Colonic mucosa (tissue), 4 donors: ENCODE results near the gene MT1G. TPM values are rescaled to one million over a fixed set of nuclear protein-coding genes. Genes with fewer than 3 reads are reported as not detected.
A peak's percentile ranks its signal among the peaks of the same experiment; 100 is the strongest.

Experiments used
- DNase-seq: peaks from one replicate; pipeline ENCODE4 v3.0.0-alpha.2; 2020
- H3K27ac ChIP-seq: fragments of 200-600 bp; one replicate; pipeline ENCODE4 v1.8.0; 2021
- H3K27me3 ChIP-seq: fragments of 200-600 bp; one replicate; pipeline ENCODE4 v1.8.0; 2021
- H3K36me3 ChIP-seq: fragments of 200-600 bp; one replicate; pipeline ENCODE4 v1.8.0; 2021
- H3K4me1 ChIP-seq: fragments of 200-600 bp; one replicate; pipeline ENCODE4 v1.8.0; 2021; ENCODE audit warnings: mild to moderate bottlenecking
- H3K4me3 ChIP-seq: fragments of 200-600 bp; one replicate; pipeline ENCODE4 v1.8.0; 2021
- H3K9ac ChIP-seq, 2 donors: one replicate each; pipeline ENCODE4 v1.7.0; 2013; ENCODE audit warnings: control low read depth in 2 of 2, low read depth in 2 of 2, low read length in 2 of 2
- H3K9me3 ChIP-seq: fragments of 200-600 bp; one replicate; pipeline ENCODE4 v1.8.0; 2021
- CTCF ChIP-seq: fragments of 200-600 bp; IDR thresholded peaks from one replicate; pipeline ENCODE4 v1.8.0; 2022; ENCODE audit warnings: antibody characterized with exemption, mild to moderate bottlenecking
- intact Hi-C: fragments of 100-400 bp; cut with DNase I; formaldehyde crosslinking; loops from one replicate; pipeline ENCODE4 v1.14.1; 2022
- total RNA-seq, 2 donors: library from RNA; stranded (reverse); fragmentation: NEBNext Ultra II Directional in 1 of 2; extraction: Animal tissue kit (Norgen Biotek cat#: 25700) in 1 of 2; gene quantifications; one replicate each; pipeline ENCODE4 v1.2.1, GENCODE V29; 2021
- donor health status: healthy.
- donor health status: DM: no; HTN: no; CAD: no.
- donor health status: DM: no; HTN: no; CAD: no.

Gene MT1G
- total RNA-seq, 2 donors from 2014 or later: 243 to 995 TPM

GRCh38 chr16:56710181-56710737 lies 42.4 kb upstream of the MT1G start:
- H3K27ac ChIP-seq: no peak overlapping the region
- no peaks in the 10 kb centered on the region for H3K9me3 ChIP-seq
- H3K9ac ChIP-seq: no peak overlapping the region
- no peak overlapping the region for H3K4me3 ChIP-seq
- no peaks in the 10 kb centered on the region for H3K27me3 ChIP-seq
- no peak for DNase-seq
- intact Hi-C loops: no loop called here
- H3K36me3 ChIP-seq: no peaks in the 10 kb centered on the region
- TF ChIP-seq CTCF: no peak
- H3K4me1 ChIP-seq: no peaks in the 10 kb centered on the region

DNA sequence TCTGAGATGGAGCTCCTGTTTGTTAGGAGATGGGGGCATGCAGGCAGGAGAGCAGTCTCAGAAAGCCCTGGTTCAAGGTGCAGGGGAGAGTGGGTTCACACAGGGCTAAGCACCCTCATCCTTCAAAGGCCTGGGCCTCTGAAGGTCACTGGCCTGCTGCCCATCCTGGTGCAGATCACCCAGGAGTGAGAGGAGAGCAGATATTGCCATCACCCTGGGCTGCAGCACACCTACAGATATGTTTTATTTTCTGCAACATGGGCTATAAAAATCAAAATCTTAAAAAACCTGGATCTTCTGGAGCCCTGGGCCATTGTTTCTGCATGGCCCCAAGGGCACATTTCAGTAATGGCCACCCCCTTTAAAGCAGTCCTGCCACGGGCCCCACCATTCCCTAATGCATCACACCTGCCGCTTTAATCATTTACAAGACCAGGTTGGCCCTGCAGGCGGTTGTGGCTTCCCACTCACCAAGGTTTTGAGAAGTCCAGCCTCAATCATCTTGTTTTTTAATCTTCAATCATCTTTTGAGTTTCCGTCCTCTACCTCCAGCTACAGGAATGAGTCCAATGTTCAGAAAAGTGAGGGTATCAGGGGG lies 41.7 kb upstream of the MT1G start:
- Histone ChIP-seq H3K27ac (no peak overlapping the region), H3K9me3 (no peaks in the 10 kb centered on the region), H3K27me3 (no peaks in the 10 kb centered on the region), H3K9ac (no peak overlapping the region), H3K36me3 (no peaks in the 10 kb centered on the region), H3K4me1 (no peaks in the 10 kb centered on the region), H3K4me3 (no peak overlapping the region)
- intact Hi-C loops: no loop called here
- TF ChIP-seq CTCF: no peak
- DNase-seq: no peak

DNA sequence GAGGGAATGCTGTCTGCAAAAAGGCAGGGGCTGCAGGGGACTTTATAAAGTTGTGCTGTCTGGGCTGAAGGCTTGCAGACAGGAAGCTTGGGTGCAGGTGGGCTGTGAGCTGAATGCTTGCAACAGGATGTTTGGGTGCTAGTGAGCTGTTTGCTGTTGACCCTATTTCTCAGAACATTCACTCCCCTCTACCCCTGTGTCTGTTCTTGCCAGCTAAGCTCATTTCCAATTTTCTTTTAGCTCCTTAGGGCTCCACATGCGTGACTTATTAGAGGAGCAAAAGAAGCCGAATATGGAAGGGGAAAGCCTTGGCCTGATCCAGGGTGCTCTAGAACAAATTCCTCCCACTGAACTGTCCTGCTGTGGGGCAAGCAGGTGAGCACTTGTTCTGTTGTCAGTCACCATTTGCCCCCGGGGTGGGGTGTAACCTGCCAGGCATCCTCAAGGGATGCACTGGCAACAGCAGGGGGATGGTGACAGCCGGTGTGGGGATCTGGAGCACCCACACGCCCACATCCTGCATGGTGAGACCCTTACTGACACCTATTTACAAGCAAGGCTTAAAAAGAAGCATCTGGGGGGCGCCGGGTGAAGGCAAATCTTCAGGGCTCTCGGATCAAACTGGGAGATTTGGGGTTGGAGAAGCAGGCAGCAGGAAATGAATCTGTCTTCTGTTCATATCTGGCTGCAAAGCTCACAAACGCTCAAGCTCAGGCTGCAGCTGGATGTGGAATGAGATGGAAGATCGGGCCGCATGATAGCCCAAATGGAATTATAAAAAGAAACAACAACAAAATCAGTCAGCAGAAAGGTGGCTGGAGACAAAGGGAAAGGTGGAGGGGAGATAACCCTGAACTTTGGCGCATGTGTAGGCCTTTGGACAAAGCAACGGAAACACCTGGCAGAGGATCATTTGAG lies 40.9 kb upstream of the MT1G start:
- H3K27me3 ChIP-seq: no peaks in the 10 kb centered on the region
- no peak overlapping the region for H3K27ac ChIP-seq
- TF ChIP-seq CTCF: no peak
- H3K9me3 ChIP-seq: no peaks in the 10 kb centered on the region
- no peak for DNase-seq
- no peaks in the 10 kb centered on the region for H3K4me1 ChIP-seq
- intact Hi-C loops: no loop called here
- H3K4me3 ChIP-seq: no peak overlapping the region
- H3K9ac ChIP-seq: no peak overlapping the region
- no peaks in the 10 kb centered on the region for H3K36me3 ChIP-seq

DNA sequence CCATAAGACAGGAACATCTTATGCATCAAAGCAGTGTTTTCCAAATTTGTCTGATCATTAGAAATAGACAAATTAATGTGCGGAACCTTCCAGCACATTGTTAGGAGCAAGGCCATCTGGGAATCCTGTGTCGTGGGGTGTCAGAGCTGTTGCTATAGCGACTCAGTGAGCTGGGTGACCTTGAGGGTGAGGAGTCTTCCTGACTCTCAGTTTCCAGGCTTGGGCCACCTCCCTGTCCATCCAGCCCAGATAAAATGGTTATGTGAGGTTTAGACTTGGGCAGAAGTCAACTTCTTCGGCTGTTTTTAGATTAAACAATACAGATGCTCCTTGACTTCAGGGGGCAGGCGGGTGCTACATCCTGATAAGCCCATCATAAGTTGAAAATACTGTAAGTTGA lies 35.0 kb upstream of the MT1G start:
- Histone ChIP-seq H3K4me3 (no peak overlapping the region), H3K4me1 (no peaks in the 10 kb centered on the region), H3K9ac (no peak overlapping the region), H3K27ac (no peak overlapping the region), H3K9me3 (no peaks in the 10 kb centered on the region), H3K36me3 (no peaks in the 10 kb centered on the region), H3K27me3 (no peaks in the 10 kb centered on the region)
- intact Hi-C loops: loop anchor here (5.0 kb wide), 3 partner anchors 101 to 186 kb away; no protein-coding TSS in a partner anchor
- no peak for TF ChIP-seq CTCF
- no peak for DNase-seq

DNA sequence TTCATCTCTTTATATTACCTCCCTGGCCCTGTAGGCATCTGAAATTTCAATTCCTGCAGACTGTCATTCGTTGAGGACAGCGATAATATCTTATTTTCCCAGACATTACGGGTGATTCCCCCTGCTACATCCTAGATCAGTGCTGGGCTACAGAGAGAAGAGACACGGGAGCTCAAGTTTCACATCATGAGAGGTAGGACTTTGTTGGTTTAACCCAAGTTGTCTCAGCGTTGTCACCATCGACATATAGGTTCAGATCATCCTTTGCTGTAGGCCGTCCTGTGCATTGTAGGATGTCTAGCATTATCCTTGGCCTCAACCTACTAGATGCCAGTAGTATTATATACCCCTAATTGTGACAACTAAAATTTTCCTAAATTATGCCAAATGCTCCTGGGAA lies 33.7 kb upstream of the MT1G start:
- H3K4me3 ChIP-seq: no peak overlapping the region
- no peak for DNase-seq
- no peaks in the 10 kb centered on the region for H3K9me3 ChIP-seq
- H3K27ac ChIP-seq: no peak overlapping the region
- no peaks in the 10 kb centered on the region for H3K4me1 ChIP-seq
- H3K27me3 ChIP-seq: no peaks in the 10 kb centered on the region
- intact Hi-C loops: loop anchor here (5.0 kb wide), 3 partner anchors 99 to 184 kb away; no protein-coding TSS in a partner anchor
- TF ChIP-seq CTCF: no peak
- H3K36me3 ChIP-seq: no peaks in the 10 kb centered on the region
- H3K9ac ChIP-seq: peak overlapping the region in 1 of 2 donors; percentile 14
